Metanephros (tissue), 1 donor: Measurements from ENCODE around the gene VWDE. TPM values are rescaled to one million over a fixed set of nuclear protein-coding genes. Genes with fewer than 3 reads are reported as not detected.

ENCODE experiments used
- total RNA-seq: library from RNA; depleted of rRNA; stranded (reverse); fragments of >200 nt; gene quantifications from one replicate; pipeline ENCODE4 v1.2.3, GENCODE V29; 2014

Gene VWDE
- 3.1 TPM for total RNA-seq

GRCh38 chr7:12403287-12404181 lies at the start of gene VWDE:
VWDE (minus strand) TSS chr7:12403865; CDS start chr7:12403716, 149 bp downstream.

Other genes with a start within 250 kb of the VWDE start
- 92.7 TPM for gene TMEM106B, start 192.6 kb downstream of the VWDE start, total RNA-seq
- gene SCIN, start 166.9 kb upstream of the VWDE start, total RNA-seq, result 110 TPM